Kidney (tissue), 14 donors: ENCODE data around the gene CPLX3. TPM values are rescaled to one million over a fixed set of nuclear protein-coding genes. Genes with fewer than 3 reads are reported as not detected.

ENCODE experiments used
- DNase-seq, 5 donors: peaks; one replicate each; pipeline ENCODE4 v3.0.0-alpha.2; 2013 to 2020
- FAIRE-seq: peaks from 2 replicates; lab custom pipeline; 2012; peaks lifted over from hg19 to GRCh38; lab: Jason Lieb, UNC
- H3K27ac ChIP-seq, 2 donors: one replicate each; pipeline ENCODE4 v1.7.0; 2013; ENCODE audit warnings: low read depth in 2 of 2, low read length in 2 of 2, inconsistent platforms in 1 of 2
- H3K27me3 ChIP-seq: one replicate; pipeline ENCODE4 v1.7.1; 2013; ENCODE audit warnings: low read length, inconsistent platforms; ENCODE audit not compliant: control insufficient read depth, insufficient read depth
- H3K36me3 ChIP-seq, 3 donors: one replicate each; pipeline versions ENCODE4 v1.7.0 to v1.7.1; 2013; ENCODE audit warnings: low read length in 3 of 3, control low read depth in 1 of 3, inconsistent platforms in 1 of 3; ENCODE audit not compliant: insufficient read depth in 3 of 3, control insufficient read depth in 2 of 3
- H3K4me1 ChIP-seq, 3 donors: one replicate each; pipeline versions ENCODE4 v1.7.0 to v1.7.1; 2013; ENCODE audit warnings: low read length in 3 of 3, inconsistent platforms in 1 of 3, low read depth in 1 of 3; ENCODE audit not compliant: control insufficient read depth in 2 of 3, insufficient read depth in 2 of 3
- H3K4me3 ChIP-seq, 3 donors: one replicate each; pipeline versions ENCODE4 v1.7.0 to v1.8.1; 2013; ENCODE audit warnings: low read length in 3 of 3, control low read depth in 1 of 3, inconsistent platforms in 1 of 3
- H3K9ac ChIP-seq, 3 donors: one replicate each; pipeline versions ENCODE4 v1.7.0 to v1.7.1; 2013; ENCODE audit warnings: low read length in 3 of 3, control low read depth in 1 of 3, inconsistent platforms in 1 of 3
- H3K9me3 ChIP-seq, 3 donors: one replicate each; pipeline versions ENCODE4 v1.7.0 to v1.7.1; 2013; ENCODE audit warnings: low read length in 3 of 3, control low read depth in 1 of 3, inconsistent platforms in 1 of 3; ENCODE audit not compliant: control insufficient read depth in 2 of 3, insufficient read depth in 1 of 3
- CTCF ChIP-seq: IDR thresholded peaks from 3 replicates; pipeline ENCODE4 v1.5.1; 2012; ENCODE audit warnings: mild to moderate bottlenecking, moderate library complexity, borderline replicate concordance; ENCODE audit not compliant: insufficient read depth; ENCODE audit errors: extremely low read depth
- intact Hi-C: fragments of 100-400 bp; cut with DNase I; formaldehyde crosslinking; loops from one replicate; pipeline ENCODE4 v1.11.1; 2022
- polyA plus RNA-seq: library from polyadenylated mRNA; stranded (reverse); fragments of 350-450 nt; fragmentation: Illumina TruSeq; extraction: RNeasy Lipid Tissue Mini Kit (QIAGEN cat#74804); gene quantifications from one replicate; pipeline ENCODE4 v1.2.3, GENCODE V29; 2014; ENCODE audit warnings: low read depth, low replicate concordance; ENCODE audit not compliant: insufficient read depth
- total RNA-seq: library from RNA; stranded (reverse); fragmentation: NEBNext Ultra II Directional; extraction: Animal tissue kit (Norgen Biotek cat#: 25700); gene quantifications from one replicate; pipeline ENCODE4 v1.2.1, GENCODE V29; 2021
- donor health status: control.
- donor health status: control.
- donor health status: control.
- donor health status: control.
- donor health status: control.
- donor health status: DM: yes; HTN: yes; CAD: no.
- donor health status: Normal renal cell carcinoma (clear cell type).

CPLX3 gene
- total and polyA plus RNA-seq, 2 donors from 2014 or later = not detected

GRCh38 chr15:74788683-74789151, 37.7 kb upstream of the CPLX3 start:
- no peak for FAIRE-seq
- no peaks in the 10 kb centered on the region for H3K27me3 ChIP-seq
- peak overlapping the region in 1 of 3 donors; percentile 40 for H3K9ac ChIP-seq
- H3K4me1 ChIP-seq = peaks cover 0 to 64% (median 51%) of the 10 kb centered on the region in 3 donors
- intact Hi-C loops = no loop called here
- H3K4me3 ChIP-seq = no peak overlapping the region
- TF ChIP-seq CTCF = no peak
- peak in 1 of 5 donors; percentile 62 for DNase-seq
- no peaks in the 10 kb centered on the region for H3K9me3 ChIP-seq
- peak overlapping the region in 1 of 2 donors; percentile 51 for H3K27ac ChIP-seq
- H3K36me3 ChIP-seq = no peaks in the 10 kb centered on the region

GRCh38 chr15:74789171-74789631, 37.2 kb upstream of the CPLX3 start:
- H3K27me3 ChIP-seq = no peaks in the 10 kb centered on the region
- peak overlapping the region; percentile 10 to 69 for H3K27ac ChIP-seq
- H3K4me1 ChIP-seq = peaks cover 0 to 62% (median 47%) of the 10 kb centered on the region in 3 donors
- no peaks in the 10 kb centered on the region for H3K36me3 ChIP-seq
- DNase-seq = no peak
- no peak overlapping the region for H3K4me3 ChIP-seq
- TF ChIP-seq CTCF = no peak
- H3K9me3 ChIP-seq = no peaks in the 10 kb centered on the region
- FAIRE-seq = no peak
- H3K9ac ChIP-seq = no peak overlapping the region
- intact Hi-C loops = no loop called here

- Histone ChIP-seq H3K27ac (peak overlapping the region; percentile 10 to 69), H3K4me3 (peak overlapping the region in 1 of 3 donors; percentile 7), H3K9me3 (no peaks in the 10 kb centered on the region), H3K9ac (peak overlapping the region in 2 of 3 donors; percentile 9 to 55), H3K27me3 (no peaks in the 10 kb centered on the region), H3K4me1 (peaks cover 0 to 62% (median 47%) of the 10 kb centered on the region in 3 donors), H3K36me3 (no peaks in the 10 kb centered on the region)
- TF ChIP-seq CTCF = no peak
- intact Hi-C loops = no loop called here
- FAIRE-seq (no peak), DNase-seq (no peak)
Measured at GRCh38 chr15:74789741-74790079, 36.7 kb upstream of the CPLX3 start.
